Measurements from ENCODE around the gene GFM1. TPM values are rescaled to one million over a fixed set of nuclear protein-coding genes. Genes with fewer than 3 reads are reported as not detected.

Gene GFM1

DNA sequence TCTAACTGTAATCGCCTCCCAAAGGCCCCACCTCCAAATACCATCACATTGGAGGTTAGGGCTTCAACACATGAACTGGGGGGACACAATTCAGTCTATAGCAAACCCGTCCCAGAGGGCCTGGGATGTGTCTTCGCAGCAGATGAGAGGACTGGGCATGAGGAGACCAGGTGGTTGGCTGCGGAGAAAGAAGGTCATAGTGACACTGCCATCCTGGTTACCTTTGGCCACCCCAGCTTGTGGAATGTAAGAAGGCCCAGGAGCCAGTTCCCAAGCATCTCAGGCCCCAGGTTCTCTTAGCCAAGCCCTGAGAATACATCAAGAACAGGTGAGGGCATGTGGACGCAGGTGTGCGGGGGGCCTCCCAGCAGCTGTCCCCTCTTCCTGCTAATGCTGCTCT, 94.3 kb downstream of the GFM1 start:
- no peak overlapping the region for H3K4ac ChIP-seq (ENCODE audit: low read depth in 1 of 2, low read length in 2 of 2)
- no peak overlapping the region for H2AFZ ChIP-seq (ENCODE audit: low read depth, low read length)
- 89% methylated on average over 4 of the region's 6 CpGs for WGBS
- H3K9me3 ChIP-seq (ENCODE audit: control insufficient read depth, low read length) = peaks cover 12% of the 10 kb centered on the region
- no peaks in the 10 kb centered on the region for H3K27me3 ChIP-seq (ENCODE audit: control insufficient read depth in 1 of 2, insufficient read depth in 1 of 2, low read length in 2 of 2)
- H3K4me3 ChIP-seq (ENCODE audit: insufficient read depth in 1 of 2, low read depth in 1 of 2, low read length in 2 of 2) = no peak overlapping the region
- H3K9ac ChIP-seq (ENCODE audit: low read length) = no peak overlapping the region
- H3K36me3 ChIP-seq (ENCODE audit: control insufficient read depth in 1 of 2, insufficient read depth in 2 of 2, low read depth in 1 of 2, low read length in 2 of 2) = peaks cover 0 to 21% of the 10 kb centered on the region in 2 experiments
- no peak overlapping the region for H2BK5ac ChIP-seq (ENCODE audit: low read depth, low read length, poor library complexity, severe bottlenecking)
- no peak overlapping the region for H3K4me2 ChIP-seq (ENCODE audit: low read length, poor library complexity, severe bottlenecking)
- H3K79me1 ChIP-seq (replicated peaks; ENCODE audit: low read length, poor library complexity, severe bottlenecking) = no peaks in the 10 kb centered on the region
- H3K4me1 ChIP-seq (ENCODE audit: control insufficient read depth, insufficient read depth, low read depth, low read length) = no peaks in the 10 kb centered on the region
- no peak overlapping the region for H2BK15ac ChIP-seq (ENCODE audit: low read depth, poor library complexity, severe bottlenecking)
- H4K8ac ChIP-seq (ENCODE audit: low read length) = no peak overlapping the region
- H2AK5ac ChIP-seq (ENCODE audit: low read length, severe bottlenecking) = no peak overlapping the region
- H3K27ac ChIP-seq (ENCODE audit: low read length, poor library complexity, severe bottlenecking) = no peak overlapping the region
- H3K18ac ChIP-seq (ENCODE audit: low read depth in 1 of 2, low read length in 2 of 2) = no peak overlapping the region
- no peak overlapping the region for H3K23ac ChIP-seq (ENCODE audit: low read length in 2 of 2)
- H2BK120ac ChIP-seq (ENCODE audit: low read depth, low read length) = no peak overlapping the region
- no peak for DNase-seq
- no peak overlapping the region for H2BK12ac ChIP-seq (ENCODE audit: low read length in 2 of 2)
- H4K91ac ChIP-seq (ENCODE audit: low read length) = no peak overlapping the region
- no peak overlapping the region for H3K14ac ChIP-seq (ENCODE audit: low read length in 2 of 2)

DNA sequence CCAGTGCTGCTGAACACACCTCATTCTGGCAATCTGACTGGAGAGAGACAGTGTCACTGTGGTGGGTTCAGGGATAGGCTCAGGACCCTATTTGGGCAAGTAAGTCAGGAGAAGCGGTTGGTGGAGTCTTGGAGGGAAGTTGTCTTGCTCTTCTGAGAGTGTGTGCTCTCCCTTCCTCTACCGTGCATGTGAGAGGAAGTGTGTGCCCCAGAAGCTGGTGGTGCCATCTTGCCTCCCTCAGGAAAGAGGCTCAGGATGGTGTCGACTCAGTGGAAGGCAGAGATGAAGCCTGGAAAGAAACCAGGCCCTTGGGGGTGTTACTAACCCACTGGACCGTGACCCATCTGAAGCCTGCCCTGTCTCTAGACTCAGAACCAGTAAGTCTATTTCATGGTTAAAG, 94.8 kb downstream of the GFM1 start:
- no peak overlapping the region for H2AK5ac ChIP-seq (ENCODE audit: low read length, severe bottlenecking)
- peaks cover 0 to 21% of the 10 kb centered on the region in 2 experiments for H3K36me3 ChIP-seq (ENCODE audit: control insufficient read depth in 1 of 2, insufficient read depth in 2 of 2, low read depth in 1 of 2, low read length in 2 of 2)
- H2BK15ac ChIP-seq (ENCODE audit: low read depth, poor library complexity, severe bottlenecking) = no peak overlapping the region
- no peak overlapping the region for H4K8ac ChIP-seq (ENCODE audit: low read length)
- no peak for DNase-seq
- no peak overlapping the region for H4K91ac ChIP-seq (ENCODE audit: low read length)
- H3K4me2 ChIP-seq (ENCODE audit: low read length, poor library complexity, severe bottlenecking) = no peak overlapping the region
- no peak overlapping the region for H3K9ac ChIP-seq (ENCODE audit: low read length)
- no peak overlapping the region for H3K27ac ChIP-seq (ENCODE audit: low read length, poor library complexity, severe bottlenecking)
- H3K18ac ChIP-seq (ENCODE audit: low read depth in 1 of 2, low read length in 2 of 2) = no peak overlapping the region
- H3K4ac ChIP-seq (ENCODE audit: low read depth in 1 of 2, low read length in 2 of 2) = no peak overlapping the region
- no peak overlapping the region for H2BK120ac ChIP-seq (ENCODE audit: low read depth, low read length)
- H3K14ac ChIP-seq (ENCODE audit: low read length in 2 of 2) = no peak overlapping the region
- no peak overlapping the region for H3K23ac ChIP-seq (ENCODE audit: low read length in 2 of 2)
- no peak overlapping the region for H2BK5ac ChIP-seq (ENCODE audit: low read depth, low read length, poor library complexity, severe bottlenecking)
- H3K4me3 ChIP-seq (ENCODE audit: insufficient read depth in 1 of 2, low read depth in 1 of 2, low read length in 2 of 2) = no peak overlapping the region
- H2AFZ ChIP-seq (ENCODE audit: low read depth, low read length) = no peak overlapping the region
- 88% methylated on average over 4 of the region's 4 CpGs for WGBS
- H2BK12ac ChIP-seq (ENCODE audit: low read length in 2 of 2) = no peak overlapping the region
- no peaks in the 10 kb centered on the region for H3K27me3 ChIP-seq (ENCODE audit: control insufficient read depth in 1 of 2, insufficient read depth in 1 of 2, low read length in 2 of 2)
- H3K9me3 ChIP-seq (ENCODE audit: control insufficient read depth, low read length) = peaks cover 12% of the 10 kb centered on the region
- no peaks in the 10 kb centered on the region for H3K4me1 ChIP-seq (ENCODE audit: control insufficient read depth, insufficient read depth, low read depth, low read length)
- peaks cover 1% of the 10 kb centered on the region for H3K79me1 ChIP-seq (replicated peaks; ENCODE audit: low read length, poor library complexity, severe bottlenecking)

DNA sequence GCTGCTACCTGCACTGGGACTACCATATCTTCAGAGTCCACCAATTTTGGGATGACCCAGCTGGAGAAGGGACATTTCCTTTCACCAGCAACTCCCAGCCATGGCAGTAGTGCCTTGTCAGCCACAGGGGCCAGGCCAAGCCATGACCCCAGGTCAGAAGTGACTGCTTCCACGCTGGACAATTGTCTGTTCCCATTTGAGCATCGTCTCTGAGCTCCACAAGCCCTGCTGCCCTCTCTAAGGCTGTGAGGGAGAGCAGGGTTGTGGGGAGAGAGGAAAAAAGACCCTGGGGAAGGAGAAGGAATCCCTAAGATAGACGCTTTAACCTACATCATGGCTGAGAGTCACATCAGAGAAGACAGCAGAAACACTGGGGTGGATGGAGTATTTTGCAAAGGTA, 95.3 kb downstream of the GFM1 start:
- Histone ChIP-seq H4K8ac (ENCODE audit: low read length) (no peak overlapping the region), H3K4me2 (ENCODE audit: low read length, poor library complexity, severe bottlenecking) (no peak overlapping the region), H4K91ac (ENCODE audit: low read length) (no peak overlapping the region), H3K4me1 (ENCODE audit: control insufficient read depth, insufficient read depth, low read depth, low read length) (no peaks in the 10 kb centered on the region), H3K36me3 (ENCODE audit: control insufficient read depth in 1 of 2, insufficient read depth in 2 of 2, low read depth in 1 of 2, low read length in 2 of 2) (peaks cover 0 to 24% of the 10 kb centered on the region in 2 experiments), H2BK15ac (ENCODE audit: low read depth, poor library complexity, severe bottlenecking) (no peak overlapping the region), H3K4me3 (ENCODE audit: insufficient read depth in 1 of 2, low read depth in 1 of 2, low read length in 2 of 2) (no peak overlapping the region), H3K27ac (ENCODE audit: low read length, poor library complexity, severe bottlenecking) (no peak overlapping the region), H2BK5ac (ENCODE audit: low read depth, low read length, poor library complexity, severe bottlenecking) (no peak overlapping the region), H3K9ac (ENCODE audit: low read length) (no peak overlapping the region), H3K79me1 (replicated peaks; ENCODE audit: low read length, poor library complexity, severe bottlenecking) (peaks cover 1% of the 10 kb centered on the region), H3K9me3 (ENCODE audit: control insufficient read depth, low read length) (peaks cover 10% of the 10 kb centered on the region), H2AK5ac (ENCODE audit: low read length, severe bottlenecking) (no peak overlapping the region), H3K14ac (ENCODE audit: low read length in 2 of 2) (no peak overlapping the region), H2AFZ (ENCODE audit: low read depth, low read length) (no peak overlapping the region), H2BK120ac (ENCODE audit: low read depth, low read length) (no peak overlapping the region), H3K4ac (ENCODE audit: low read depth in 1 of 2, low read length in 2 of 2) (no peak overlapping the region), H3K18ac (ENCODE audit: low read depth in 1 of 2, low read length in 2 of 2) (no peak overlapping the region), H3K27me3 (ENCODE audit: control insufficient read depth in 1 of 2, insufficient read depth in 1 of 2, low read length in 2 of 2) (no peaks in the 10 kb centered on the region), H3K23ac (ENCODE audit: low read length in 2 of 2) (no peak overlapping the region), H2BK12ac (ENCODE audit: low read length in 2 of 2) (no peak overlapping the region)
- DNase-seq = no peak
- WGBS = 95% methylated on average over 3 of the region's 3 CpGs

Small RNA genes lying within 50 kb of the gene (small RNA-seq; reads per million reads assigned to genes)
- gene AC025033.1 (ENCODE audit: low read depth) (not detected), gene AC080013.6 (ENCODE audit: low read depth) (not detected)

Data from mesenchymal stem cell (in vitro differentiated cells and primary cell).